ENCODE data around the gene ATAD2B.

ATAD2B gene

GRCh38 chr2:23720705-23721453 lies 206.0 kb downstream of the ATAD2B start:
- Histone ChIP-seq H3K27me3 (ENCODE audit: insufficient read depth, poor library complexity, severe bottlenecking) (no peaks in the 10 kb centered on the region), H3K9me3 (ENCODE audit: severe bottlenecking) (no peaks in the 10 kb centered on the region), H3K4me1 (ENCODE audit: insufficient read depth, poor library complexity, severe bottlenecking) (no peaks in the 10 kb centered on the region), H3K36me3 (ENCODE audit: low read depth) (no peaks in the 10 kb centered on the region), H3K4me3 (ENCODE audit: severe bottlenecking) (no peak overlapping the region), H3K27ac (ENCODE audit: poor library complexity, severe bottlenecking) (no peak overlapping the region)
- DNase-seq (ENCODE audit: low spot score) (no peak), ATAC-seq (ENCODE audit: low read depth) (no peak)
- TF ChIP-seq CTCF (IDR thresholded peaks at IDR 0.05; ENCODE audit: poor library complexity, severe bottlenecking), result no peak

GRCh38 chr2:23719716-23720115 lies 207.2 kb downstream of the ATAD2B start:
- no peaks in the 10 kb centered on the region for H3K9me3 ChIP-seq (ENCODE audit: severe bottlenecking)
- no peak for TF ChIP-seq CTCF (IDR thresholded peaks at IDR 0.05; ENCODE audit: poor library complexity, severe bottlenecking)
- ATAC-seq (ENCODE audit: low read depth) (no peak), DNase-seq (ENCODE audit: low spot score) (no peak)
- H3K4me1 ChIP-seq (ENCODE audit: insufficient read depth, poor library complexity, severe bottlenecking), result no peaks in the 10 kb centered on the region
- H3K36me3 ChIP-seq (ENCODE audit: low read depth), result no peaks in the 10 kb centered on the region
- no peak overlapping the region for H3K4me3 ChIP-seq (ENCODE audit: severe bottlenecking)
- no peak overlapping the region for H3K27ac ChIP-seq (ENCODE audit: poor library complexity, severe bottlenecking)
- no peaks in the 10 kb centered on the region for H3K27me3 ChIP-seq (ENCODE audit: insufficient read depth, poor library complexity, severe bottlenecking)

- Histone ChIP-seq H3K4me1 (ENCODE audit: insufficient read depth, poor library complexity, severe bottlenecking) (no peaks in the 10 kb centered on the region), H3K27ac (ENCODE audit: poor library complexity, severe bottlenecking) (no peak overlapping the region)
Measured at GRCh38 chr2:23718931-23719700, 207.8 kb downstream of the ATAD2B start.

GRCh38 chr2:23713351-23713750 lies 213.6 kb downstream of the ATAD2B start:
- H3K4me3 ChIP-seq (ENCODE audit: severe bottlenecking), result no peak overlapping the region
- H3K9me3 ChIP-seq (ENCODE audit: severe bottlenecking), result no peaks in the 10 kb centered on the region
- H3K27ac ChIP-seq (ENCODE audit: poor library complexity, severe bottlenecking), result no peak overlapping the region
- DNase-seq (ENCODE audit: low spot score) (no peak), ATAC-seq (ENCODE audit: low read depth) (no peak)
- TF ChIP-seq CTCF (IDR thresholded peaks at IDR 0.05; ENCODE audit: poor library complexity, severe bottlenecking), result no peak
- H3K27me3 ChIP-seq (ENCODE audit: insufficient read depth, poor library complexity, severe bottlenecking), result no peaks in the 10 kb centered on the region
- no peaks in the 10 kb centered on the region for H3K36me3 ChIP-seq (ENCODE audit: low read depth)
- no peaks in the 10 kb centered on the region for H3K4me1 ChIP-seq (ENCODE audit: insufficient read depth, poor library complexity, severe bottlenecking)

More at GRCh38 chr2:23718931-23719700, 207.8 kb downstream of the ATAD2B start:
- ATAC-seq (ENCODE audit: low read depth) (no peak), DNase-seq (ENCODE audit: low spot score) (no peak)
- Histone ChIP-seq H3K27me3 (ENCODE audit: insufficient read depth, poor library complexity, severe bottlenecking) (no peaks in the 10 kb centered on the region), H3K36me3 (ENCODE audit: low read depth) (no peaks in the 10 kb centered on the region), H3K4me3 (ENCODE audit: severe bottlenecking) (no peak overlapping the region), H3K9me3 (ENCODE audit: severe bottlenecking) (no peaks in the 10 kb centered on the region)
- TF ChIP-seq CTCF (IDR thresholded peaks at IDR 0.05; ENCODE audit: poor library complexity, severe bottlenecking), result no peak
